Endothelial cell (in vitro differentiated cells): Measurements from ENCODE around the gene GAK. TPM values are rescaled to one million over a fixed set of nuclear protein-coding genes. Genes with fewer than 3 reads are reported as not detected.

Source experiments
- DNase-seq: peaks from one replicate; pipeline ENCODE4 v3.0.0; 2021; ENCODE audit warnings: low spot score
- H3K27ac Mint-ChIP-seq: one replicate; pipeline ENCODE4 v1.8.0; 2021; ENCODE audit warnings: mixed read lengths, inconsistent platforms; ENCODE audit not compliant: unreplicated experiment
- H3K27me3 Mint-ChIP-seq: one replicate; pipeline ENCODE4 v1.8.0; 2021; ENCODE audit warnings: mild to moderate bottlenecking, moderate library complexity, mixed read lengths, inconsistent platforms; ENCODE audit not compliant: unreplicated experiment
- H3K36me3 Mint-ChIP-seq: one replicate; pipeline ENCODE4 v1.8.0; 2021; ENCODE audit warnings: mild to moderate bottlenecking, low read depth, mixed read lengths, inconsistent platforms; ENCODE audit not compliant: unreplicated experiment
- H3K4me1 Mint-ChIP-seq: one replicate; pipeline ENCODE4 v1.8.0; 2021; ENCODE audit warnings: mild to moderate bottlenecking, mixed read lengths, inconsistent platforms; ENCODE audit not compliant: unreplicated experiment
- H3K4me3 Mint-ChIP-seq: one replicate; pipeline ENCODE4 v1.8.0; 2021; ENCODE audit warnings: mild to moderate bottlenecking, mixed read lengths, inconsistent platforms; ENCODE audit not compliant: unreplicated experiment
- H3K9me3 Mint-ChIP-seq: one replicate; pipeline ENCODE4 v1.8.0; 2021; ENCODE audit warnings: mixed read lengths, inconsistent platforms; ENCODE audit not compliant: unreplicated experiment
- total RNA-seq: library from RNA; stranded (reverse); fragmentation: NEBNext Ultra II Directional; extraction: Animal tissue kit (Norgen Biotek cat#: 25700); gene quantifications from one replicate; pipeline ENCODE4 v1.2.1, GENCODE V29; 2021; ENCODE audit not compliant: unreplicated experiment
- TF ChIP-seq, protein P1 (sequence below): fragments of 200-600 bp; sonication (generic); IDR thresholded peaks from one replicate; pipeline ENCODE4 v1.5.0; 2021; ENCODE audit warnings: antibody characterized with exemption; ENCODE audit not compliant: unreplicated experiment

GAK gene
- total RNA-seq, 1 donor from 2014 or later = 112 TPM

DNA sequence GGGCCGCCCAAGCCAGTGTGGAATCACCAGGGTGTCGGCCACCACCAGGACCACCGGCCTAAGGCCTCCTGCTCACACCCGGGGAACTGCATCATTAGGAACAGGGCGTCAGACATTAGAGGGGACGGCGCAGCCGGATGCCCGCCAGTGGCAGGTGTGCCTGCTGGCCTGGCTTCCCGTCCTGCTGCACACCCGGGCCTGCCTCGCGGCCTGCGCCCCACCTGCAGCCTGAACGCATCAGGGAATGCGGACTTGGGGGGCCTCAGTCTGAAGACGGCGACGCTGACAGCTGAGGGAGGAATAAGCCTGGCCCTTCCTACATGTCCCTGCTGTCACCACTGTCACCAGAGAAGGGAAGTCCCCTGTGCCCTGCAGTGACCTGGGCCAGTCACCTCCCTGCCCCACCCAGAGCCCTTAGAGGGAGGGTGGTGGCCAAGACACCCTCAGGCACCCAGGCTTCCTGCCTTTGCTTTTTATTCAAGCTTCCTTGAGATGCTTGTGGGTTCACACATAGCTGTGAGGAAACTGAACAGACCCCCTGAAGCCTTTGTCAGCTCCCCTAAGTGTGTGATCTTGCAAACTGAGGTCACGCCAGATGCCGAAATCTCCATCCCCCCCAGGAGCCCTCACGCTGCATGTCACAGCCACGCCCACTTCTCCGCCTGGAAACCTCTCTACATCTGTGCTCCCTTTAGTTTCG lies 38.1 kb upstream of the GAK start:
- Mint-ChIP-seq H3K4me3 (peak overlapping the region; percentile 47), H3K4me1 (no peaks in the 10 kb centered on the region), H3K9me3 (no peaks in the 10 kb centered on the region), H3K36me3 (peaks cover 3% of the 10 kb centered on the region), H3K27me3 (peaks cover 20% of the 10 kb centered on the region), H3K27ac (peak overlapping the region; percentile 24)
- no peak for DNase-seq
- TF ChIP-seq, protein P1, sequence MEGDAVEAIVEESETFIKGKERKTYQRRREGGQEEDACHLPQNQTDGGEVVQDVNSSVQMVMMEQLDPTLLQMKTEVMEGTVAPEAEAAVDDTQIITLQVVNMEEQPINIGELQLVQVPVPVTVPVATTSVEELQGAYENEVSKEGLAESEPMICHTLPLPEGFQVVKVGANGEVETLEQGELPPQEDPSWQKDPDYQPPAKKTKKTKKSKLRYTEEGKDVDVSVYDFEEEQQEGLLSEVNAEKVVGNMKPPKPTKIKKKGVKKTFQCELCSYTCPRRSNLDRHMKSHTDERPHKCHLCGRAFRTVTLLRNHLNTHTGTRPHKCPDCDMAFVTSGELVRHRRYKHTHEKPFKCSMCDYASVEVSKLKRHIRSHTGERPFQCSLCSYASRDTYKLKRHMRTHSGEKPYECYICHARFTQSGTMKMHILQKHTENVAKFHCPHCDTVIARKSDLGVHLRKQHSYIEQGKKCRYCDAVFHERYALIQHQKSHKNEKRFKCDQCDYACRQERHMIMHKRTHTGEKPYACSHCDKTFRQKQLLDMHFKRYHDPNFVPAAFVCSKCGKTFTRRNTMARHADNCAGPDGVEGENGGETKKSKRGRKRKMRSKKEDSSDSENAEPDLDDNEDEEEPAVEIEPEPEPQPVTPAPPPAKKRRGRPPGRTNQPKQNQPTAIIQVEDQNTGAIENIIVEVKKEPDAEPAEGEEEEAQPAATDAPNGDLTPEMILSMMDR = no peak

DNA sequence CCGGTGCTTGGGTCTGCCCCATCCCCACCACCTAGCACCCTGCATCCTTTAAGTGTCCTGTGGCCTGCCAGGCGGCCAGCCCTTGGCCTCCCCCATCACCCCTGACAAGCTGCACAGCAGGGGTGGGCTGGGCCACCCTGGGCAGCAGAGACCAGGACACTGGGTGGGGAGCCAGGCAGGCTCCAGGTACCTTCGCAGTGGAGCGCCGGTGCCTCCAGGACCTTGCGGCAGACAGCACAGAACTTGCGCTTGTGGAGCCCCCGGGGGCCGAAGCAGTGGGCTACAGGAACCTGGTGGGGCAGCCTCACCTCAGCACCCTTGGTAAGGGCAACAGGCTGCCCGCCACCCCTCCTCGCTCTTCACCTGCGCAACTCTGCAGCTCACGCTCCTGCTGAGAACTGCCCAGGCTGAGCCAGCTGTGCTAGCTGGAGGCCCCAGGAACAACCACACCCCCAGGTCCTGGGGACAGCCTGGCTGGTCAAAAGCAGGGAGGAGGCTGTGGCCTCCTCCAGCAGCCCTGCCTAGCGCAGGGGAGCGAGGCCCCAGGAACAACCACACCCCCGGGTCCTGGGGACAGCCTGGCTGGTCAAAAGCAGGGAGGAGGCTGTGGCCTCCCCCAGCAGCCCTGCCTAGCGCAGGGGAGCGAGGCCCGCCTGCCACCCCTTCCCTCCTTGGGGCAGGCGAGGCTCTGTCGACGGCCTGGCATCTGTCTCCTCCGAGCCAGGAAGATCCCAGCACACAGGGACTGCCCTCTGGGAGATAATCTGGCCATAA lies 36.7 kb upstream of the GAK start:
- no peak for DNase-seq
- no peaks in the 10 kb centered on the region for H3K9me3 Mint-ChIP-seq
- H3K27ac Mint-ChIP-seq = no peak overlapping the region
- no peak overlapping the region for H3K4me3 Mint-ChIP-seq
- peaks cover 3% of the 10 kb centered on the region for H3K36me3 Mint-ChIP-seq
- TF ChIP-seq, protein P1 = no peak
- H3K27me3 Mint-ChIP-seq = peaks cover 19% of the 10 kb centered on the region
- H3K4me1 Mint-ChIP-seq = no peaks in the 10 kb centered on the region

DNA sequence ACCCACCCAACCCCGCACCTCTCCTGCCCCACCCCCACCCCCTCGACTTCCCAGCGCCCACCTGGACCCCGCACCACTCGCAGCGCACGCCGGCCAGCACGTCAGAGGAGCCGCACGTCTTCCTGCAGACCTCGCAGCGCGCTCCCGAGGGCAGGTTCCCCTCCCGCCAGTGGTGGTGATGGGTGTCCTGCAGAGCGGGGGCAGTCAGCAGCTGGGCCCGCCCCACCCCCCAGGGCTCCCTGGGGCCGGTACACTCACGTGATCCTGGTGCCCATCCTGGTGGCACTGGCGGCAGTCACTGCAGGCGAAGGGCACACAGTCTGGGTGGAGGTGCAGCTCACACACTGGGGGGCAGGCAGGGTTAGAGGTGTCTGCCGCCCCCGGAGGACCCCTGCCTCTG lies 36.1 kb upstream of the GAK start:
- no peaks in the 10 kb centered on the region for H3K4me1 Mint-ChIP-seq
- peaks cover 3% of the 10 kb centered on the region for H3K36me3 Mint-ChIP-seq
- H3K4me3 Mint-ChIP-seq = no peak overlapping the region
- H3K9me3 Mint-ChIP-seq = no peaks in the 10 kb centered on the region
- peaks cover 21% of the 10 kb centered on the region for H3K27me3 Mint-ChIP-seq
- no peak for DNase-seq
- H3K27ac Mint-ChIP-seq = no peak overlapping the region
- TF ChIP-seq, protein P1 = no peak

DNA sequence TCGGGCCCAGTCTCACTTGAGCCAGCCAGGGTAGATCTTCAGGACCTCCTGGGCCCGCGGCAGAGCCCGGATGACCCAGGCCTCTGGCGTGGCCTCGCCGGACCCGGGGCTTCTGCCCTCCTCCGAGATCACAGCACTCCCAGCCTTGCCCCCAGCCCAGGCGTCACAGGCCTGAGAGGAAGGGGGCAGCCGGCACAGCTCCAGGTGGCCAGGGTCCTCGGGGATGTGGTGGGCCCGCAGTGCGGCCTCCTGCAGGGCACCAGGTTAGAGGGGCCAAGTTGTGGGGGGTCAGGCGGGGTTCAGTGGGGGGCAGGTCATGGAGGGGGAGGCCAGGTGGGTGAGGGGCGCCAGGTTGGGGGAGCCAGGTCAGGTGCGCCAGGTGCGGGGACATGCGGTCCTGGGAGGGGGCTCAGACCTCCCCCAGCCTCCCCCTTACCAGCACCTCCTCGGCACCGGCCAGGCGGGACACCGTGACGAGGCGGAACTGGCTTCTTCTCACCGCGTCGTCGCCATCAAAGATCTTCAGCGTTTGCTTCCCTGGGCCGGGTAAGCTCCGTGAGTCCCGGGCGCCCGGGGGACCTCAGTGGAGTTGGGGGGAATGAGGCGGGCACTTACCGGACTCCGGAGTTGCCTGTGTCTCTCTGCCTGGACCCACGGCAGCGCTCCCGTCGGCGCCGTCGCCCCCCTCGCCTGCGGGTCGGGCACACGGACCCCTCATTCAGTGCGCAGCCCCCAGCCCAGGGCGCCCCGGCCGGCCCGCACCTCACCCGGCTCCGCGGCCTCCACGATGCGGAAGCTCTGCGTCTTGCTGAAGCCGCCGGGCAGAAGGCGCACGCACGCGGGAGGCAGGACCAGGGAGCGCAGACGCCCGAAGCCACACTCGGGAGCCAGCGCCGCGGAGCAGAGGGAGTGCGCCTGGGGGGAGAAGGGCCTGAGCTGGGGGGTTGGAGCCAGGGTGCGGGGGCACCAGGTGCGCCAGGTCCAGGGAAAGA lies 35.3 kb upstream of the GAK start:
- TF ChIP-seq, protein P1 = no peak
- no peak overlapping the region for H3K4me3 Mint-ChIP-seq
- peaks cover 3% of the 10 kb centered on the region for H3K36me3 Mint-ChIP-seq
- H3K4me1 Mint-ChIP-seq = no peaks in the 10 kb centered on the region
- H3K27me3 Mint-ChIP-seq = peaks cover 21% of the 10 kb centered on the region
- H3K27ac Mint-ChIP-seq = no peak overlapping the region
- DNase-seq = no peak
- H3K9me3 Mint-ChIP-seq = no peaks in the 10 kb centered on the region
